ENCODE measurements around the gene DST.

The DST gene

GRCh38 chr6:56432194-56432593, 210.5 kb downstream of the DST start:
- Histone ChIP-seq H3K9me3 (ENCODE audit: control insufficient read depth in 1 of 2, low read length in 2 of 2) (no peaks in the 10 kb centered on the region), H3K27ac (ENCODE audit: low read depth, low read length) (no peak overlapping the region), H3K36me3 (ENCODE audit: control insufficient read depth in 1 of 2, insufficient read depth in 2 of 2, low read length in 2 of 2) (no peaks in the 10 kb centered on the region), H3K4me1 (ENCODE audit: control insufficient read depth in 1 of 2, insufficient read depth in 2 of 2, low read length in 2 of 2) (no peaks in the 10 kb centered on the region), H3K27me3 (ENCODE audit: control insufficient read depth in 1 of 2, insufficient read depth in 2 of 2, low read length in 2 of 2) (no peaks in the 10 kb centered on the region), H3K4me3 (ENCODE audit: low read depth in 1 of 2, low read length in 2 of 2) (no peak overlapping the region), H3K9ac (ENCODE audit: low read depth in 1 of 2, low read length in 2 of 2) (no peak overlapping the region)

DNA sequence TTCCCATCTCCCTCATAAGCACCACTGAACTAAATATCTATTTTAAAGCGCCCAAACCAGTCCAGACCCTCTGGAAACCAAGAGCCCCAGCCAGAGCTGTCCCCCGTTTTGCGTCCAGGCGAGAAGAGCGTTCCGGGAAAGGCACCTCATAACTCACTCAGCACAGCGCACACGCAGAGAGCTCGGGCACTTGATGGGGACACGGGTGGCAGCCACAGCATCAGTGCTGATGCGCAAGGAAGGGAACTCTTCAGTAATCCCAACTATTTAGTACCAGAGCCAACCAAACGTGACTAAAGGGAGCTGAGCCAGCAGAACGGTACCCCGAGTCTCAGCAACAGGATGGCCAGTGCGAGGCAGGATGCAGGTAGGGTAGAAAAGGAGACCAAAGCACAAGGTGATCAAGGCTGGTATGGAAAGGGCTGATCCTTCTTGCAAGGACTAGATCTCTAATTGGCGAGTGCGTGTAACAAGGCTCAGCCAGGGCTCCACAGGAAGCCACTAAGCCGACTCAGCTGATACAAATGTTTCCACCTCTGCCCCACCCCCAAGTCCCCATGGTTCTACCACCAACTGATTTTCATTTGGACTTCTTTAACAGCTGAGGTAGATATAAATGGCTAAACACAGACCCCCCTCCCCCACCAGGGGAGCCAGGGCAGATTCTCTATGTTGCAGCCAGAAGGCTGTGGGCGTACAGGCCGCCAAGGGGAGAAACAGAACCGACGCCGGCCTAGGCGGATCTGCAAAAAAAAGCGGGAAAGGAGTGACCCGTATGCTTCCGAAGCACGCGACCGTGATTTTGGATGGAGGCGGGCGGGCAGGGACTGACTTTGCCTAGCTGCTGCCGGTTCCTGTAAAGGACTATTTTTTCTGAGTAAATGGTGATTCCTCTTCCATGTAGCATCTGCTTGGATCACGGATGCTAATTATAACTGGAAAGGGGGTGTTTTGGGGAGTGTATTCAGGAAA, 211.8 kb downstream of the DST start:
- no peak overlapping the region for H3K4me3 ChIP-seq (ENCODE audit: low read depth in 1 of 2, low read length in 2 of 2)
- no peak overlapping the region for H3K27ac ChIP-seq (ENCODE audit: low read depth, low read length)
- no peaks in the 10 kb centered on the region for H3K27me3 ChIP-seq (ENCODE audit: control insufficient read depth in 1 of 2, insufficient read depth in 2 of 2, low read length in 2 of 2)
- no peak overlapping the region for H3K9ac ChIP-seq (ENCODE audit: low read depth in 1 of 2, low read length in 2 of 2)
- no peaks in the 10 kb centered on the region for H3K36me3 ChIP-seq (ENCODE audit: control insufficient read depth in 1 of 2, insufficient read depth in 2 of 2, low read length in 2 of 2)
- H3K9me3 ChIP-seq (ENCODE audit: control insufficient read depth in 1 of 2, low read length in 2 of 2): no peaks in the 10 kb centered on the region
- no peaks in the 10 kb centered on the region for H3K4me1 ChIP-seq (ENCODE audit: control insufficient read depth in 1 of 2, insufficient read depth in 2 of 2, low read length in 2 of 2)

GRCh38 chr6:56424542-56425083, 218.1 kb downstream of the DST start:
- no peaks in the 10 kb centered on the region for H3K9me3 ChIP-seq (ENCODE audit: control insufficient read depth in 1 of 2, low read length in 2 of 2)
- no peak overlapping the region for H3K27ac ChIP-seq (ENCODE audit: low read depth, low read length)
- H3K27me3 ChIP-seq (ENCODE audit: control insufficient read depth in 1 of 2, insufficient read depth in 2 of 2, low read length in 2 of 2): no peaks in the 10 kb centered on the region

DNA sequence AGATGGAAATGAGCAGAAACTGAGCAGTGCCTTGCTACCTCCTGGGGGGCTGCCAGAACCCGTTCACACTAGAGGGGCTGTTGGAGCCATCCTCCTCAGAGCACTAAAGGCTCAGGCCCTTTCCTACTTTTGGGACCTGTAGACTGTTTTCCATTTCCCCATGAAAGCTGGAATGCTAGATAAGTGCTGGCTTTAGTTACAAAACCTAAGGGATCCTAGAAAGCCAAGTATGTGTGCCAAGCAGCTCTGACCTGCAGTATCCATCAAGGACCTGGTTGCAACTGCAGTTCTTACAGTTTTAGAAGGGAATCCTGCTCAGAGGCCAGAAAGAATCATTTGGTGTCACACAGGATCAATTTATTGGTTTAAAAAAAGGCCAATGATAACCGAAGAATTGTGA, 218.6 kb downstream of the DST start:
- Histone ChIP-seq H3K36me3 (ENCODE audit: control insufficient read depth in 1 of 2, insufficient read depth in 2 of 2, low read length in 2 of 2) (no peaks in the 10 kb centered on the region), H3K4me1 (ENCODE audit: control insufficient read depth in 1 of 2, insufficient read depth in 2 of 2, low read length in 2 of 2) (peaks cover 0 to 7% of the 10 kb centered on the region in 2 donors), H3K9ac (ENCODE audit: low read depth in 1 of 2, low read length in 2 of 2) (no peak overlapping the region), H3K4me3 (ENCODE audit: low read depth in 1 of 2, low read length in 2 of 2) (no peak overlapping the region), H3K27me3 (ENCODE audit: control insufficient read depth in 1 of 2, insufficient read depth in 2 of 2, low read length in 2 of 2) (no peaks in the 10 kb centered on the region), H3K27ac (ENCODE audit: low read depth, low read length) (no peak overlapping the region), H3K9me3 (ENCODE audit: control insufficient read depth in 1 of 2, low read length in 2 of 2) (no peaks in the 10 kb centered on the region)

More at GRCh38 chr6:56424542-56425083, 218.1 kb downstream of the DST start:
- Histone ChIP-seq H3K4me3 (ENCODE audit: low read depth in 1 of 2, low read length in 2 of 2) (no peak overlapping the region), H3K9ac (ENCODE audit: low read depth in 1 of 2, low read length in 2 of 2) (no peak overlapping the region), H3K36me3 (ENCODE audit: control insufficient read depth in 1 of 2, insufficient read depth in 2 of 2, low read length in 2 of 2) (no peaks in the 10 kb centered on the region), H3K4me1 (ENCODE audit: control insufficient read depth in 1 of 2, insufficient read depth in 2 of 2, low read length in 2 of 2) (peaks cover 0 to 5% of the 10 kb centered on the region in 2 donors)

DNA sequence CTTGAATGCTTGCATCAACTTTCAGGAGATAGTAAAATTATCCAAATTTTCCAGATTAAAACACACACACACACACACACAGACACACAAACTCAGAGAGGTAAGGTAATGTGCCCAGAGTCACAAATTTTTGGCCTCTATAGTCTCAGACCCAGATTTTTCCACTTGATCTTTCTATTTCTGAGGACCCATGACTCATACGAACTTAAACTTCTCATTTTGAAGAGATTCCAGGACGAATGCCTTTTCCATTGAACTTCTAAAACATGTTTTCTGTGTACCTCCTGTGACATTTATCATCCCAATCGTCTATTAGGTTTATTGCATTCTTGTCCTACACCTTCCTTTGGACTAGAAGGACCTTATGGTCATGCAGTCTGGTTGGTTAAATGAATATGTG, 222.4 kb downstream of the DST start:
- no peaks in the 10 kb centered on the region for H3K27me3 ChIP-seq (ENCODE audit: control insufficient read depth in 1 of 2, insufficient read depth in 2 of 2, low read length in 2 of 2)
- no peaks in the 10 kb centered on the region for H3K9me3 ChIP-seq (ENCODE audit: control insufficient read depth in 1 of 2, low read length in 2 of 2)
- peaks cover 0 to 11% of the 10 kb centered on the region in 2 donors for H3K4me1 ChIP-seq (ENCODE audit: control insufficient read depth in 1 of 2, insufficient read depth in 2 of 2, low read length in 2 of 2)
- no peak overlapping the region for H3K9ac ChIP-seq (ENCODE audit: low read depth in 1 of 2, low read length in 2 of 2)
- no peak overlapping the region for H3K4me3 ChIP-seq (ENCODE audit: low read depth in 1 of 2, low read length in 2 of 2)
- H3K36me3 ChIP-seq (ENCODE audit: control insufficient read depth in 1 of 2, insufficient read depth in 2 of 2, low read length in 2 of 2): no peaks in the 10 kb centered on the region
- no peak overlapping the region for H3K27ac ChIP-seq (ENCODE audit: low read depth, low read length)

- no peaks in the 10 kb centered on the region for H3K9me3 ChIP-seq (ENCODE audit: control insufficient read depth in 1 of 2, low read length in 2 of 2)
- H3K4me3 ChIP-seq (ENCODE audit: low read depth in 1 of 2, low read length in 2 of 2): no peak overlapping the region
- no peak overlapping the region for H3K27ac ChIP-seq (ENCODE audit: low read depth, low read length)
- no peaks in the 10 kb centered on the region for H3K36me3 ChIP-seq (ENCODE audit: control insufficient read depth in 1 of 2, insufficient read depth in 2 of 2, low read length in 2 of 2)
- no peaks in the 10 kb centered on the region for H3K27me3 ChIP-seq (ENCODE audit: control insufficient read depth in 1 of 2, insufficient read depth in 2 of 2, low read length in 2 of 2)
- no peak overlapping the region for H3K9ac ChIP-seq (ENCODE audit: low read depth in 1 of 2, low read length in 2 of 2)
- peaks cover 0 to 11% of the 10 kb centered on the region in 2 donors for H3K4me1 ChIP-seq (ENCODE audit: control insufficient read depth in 1 of 2, insufficient read depth in 2 of 2, low read length in 2 of 2)
These were observed 223.5 kb downstream of the DST start for GRCh38 chr6:56419191-56419590.

DNA sequence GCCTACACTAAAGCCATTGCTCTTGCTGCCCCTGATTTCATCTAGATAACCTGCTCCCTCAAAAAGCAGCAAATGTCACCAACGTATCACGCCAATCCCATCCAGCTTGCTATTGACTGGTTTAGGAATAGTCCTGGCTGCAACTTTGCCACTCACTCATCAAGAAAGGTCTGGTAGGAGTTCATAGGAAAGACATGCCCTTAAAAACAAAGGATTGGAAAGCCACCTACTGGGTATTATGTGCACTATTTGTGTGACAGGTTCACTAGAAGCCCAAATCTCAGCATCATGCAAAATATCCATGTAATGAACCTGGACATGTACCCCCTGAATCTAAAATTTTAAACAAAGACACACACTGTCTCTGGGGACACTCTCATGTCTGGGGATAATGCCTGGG, 224.9 kb downstream of the DST start:
- no peak overlapping the region for H3K9ac ChIP-seq (ENCODE audit: low read depth in 1 of 2, low read length in 2 of 2)
- H3K9me3 ChIP-seq (ENCODE audit: control insufficient read depth in 1 of 2, low read length in 2 of 2): no peaks in the 10 kb centered on the region
- H3K36me3 ChIP-seq (ENCODE audit: control insufficient read depth in 1 of 2, insufficient read depth in 2 of 2, low read length in 2 of 2): no peaks in the 10 kb centered on the region
- H3K4me3 ChIP-seq (ENCODE audit: low read depth in 1 of 2, low read length in 2 of 2): no peak overlapping the region
- H3K4me1 ChIP-seq (ENCODE audit: control insufficient read depth in 1 of 2, insufficient read depth in 2 of 2, low read length in 2 of 2): peaks cover 0 to 11% of the 10 kb centered on the region in 2 donors
- no peaks in the 10 kb centered on the region for H3K27me3 ChIP-seq (ENCODE audit: control insufficient read depth in 1 of 2, insufficient read depth in 2 of 2, low read length in 2 of 2)
- H3K27ac ChIP-seq (ENCODE audit: low read depth, low read length): no peak overlapping the region

GRCh38 chr6:56416247-56416646, 226.4 kb downstream of the DST start:
- Histone ChIP-seq H3K9me3 (ENCODE audit: control insufficient read depth in 1 of 2, low read length in 2 of 2) (no peaks in the 10 kb centered on the region), H3K27ac (ENCODE audit: low read depth, low read length) (no peak overlapping the region), H3K9ac (ENCODE audit: low read depth in 1 of 2, low read length in 2 of 2) (no peak overlapping the region), H3K36me3 (ENCODE audit: control insufficient read depth in 1 of 2, insufficient read depth in 2 of 2, low read length in 2 of 2) (no peaks in the 10 kb centered on the region), H3K4me3 (ENCODE audit: low read depth in 1 of 2, low read length in 2 of 2) (no peak overlapping the region), H3K4me1 (ENCODE audit: control insufficient read depth in 1 of 2, insufficient read depth in 2 of 2, low read length in 2 of 2) (peaks cover 0 to 11% of the 10 kb centered on the region in 2 donors), H3K27me3 (ENCODE audit: control insufficient read depth in 1 of 2, insufficient read depth in 2 of 2, low read length in 2 of 2) (no peaks in the 10 kb centered on the region)

- no peak overlapping the region for H3K4me3 ChIP-seq (ENCODE audit: low read depth in 1 of 2, low read length in 2 of 2)
- no peak overlapping the region for H3K9ac ChIP-seq (ENCODE audit: low read depth in 1 of 2, low read length in 2 of 2)
- no peaks in the 10 kb centered on the region for H3K9me3 ChIP-seq (ENCODE audit: control insufficient read depth in 1 of 2, low read length in 2 of 2)
- peaks cover 8 to 22% of the 10 kb centered on the region in 2 donors for H3K4me1 ChIP-seq (ENCODE audit: control insufficient read depth in 1 of 2, insufficient read depth in 2 of 2, low read length in 2 of 2)
- no peak overlapping the region for H3K27ac ChIP-seq (ENCODE audit: low read depth, low read length)
- H3K36me3 ChIP-seq (ENCODE audit: control insufficient read depth in 1 of 2, insufficient read depth in 2 of 2, low read length in 2 of 2): no peaks in the 10 kb centered on the region
- no peaks in the 10 kb centered on the region for H3K27me3 ChIP-seq (ENCODE audit: control insufficient read depth in 1 of 2, insufficient read depth in 2 of 2, low read length in 2 of 2)
These were observed 233.7 kb downstream of the DST start for GRCh38 chr6:56408976-56409375.

All from duodenal mucosa (tissue), 2 donors.